ENCODE data around the gene LCAT. TPM values are rescaled to one million over a fixed set of nuclear protein-coding genes. Genes with fewer than 3 reads are reported as not detected.

The LCAT gene
- total and polyA plus RNA-seq, 8 donors = 23.9 to 37.6 (median 31.5) TPM

- peaks cover 23 to 48% of the 10 kb centered on the region in 2 donors for H3K4me1 ChIP-seq
- intact Hi-C loops (cut with DNase I) = no loop called here
- no peaks in the 10 kb centered on the region for H3K9me3 ChIP-seq
- H3K27ac ChIP-seq = peak within 1 kb of the TSS; percentile 88 to 93
- TF ChIP-seq CTCF (IDR thresholded peaks at IDR 0.05) = no peak
- H3K4me3 ChIP-seq = peak within 1 kb of the TSS; percentile 81 to 92
- DNase-seq = peak; percentile 84 to 96 (median 90)
- peak; percentile 93 for ATAC-seq
- H3K36me3 ChIP-seq = no peaks in the 10 kb centered on the region
- H3K27me3 ChIP-seq = no peaks in the 10 kb centered on the region
Observed at GRCh38 chr16:67968400-67969253, 24.7 kb upstream of the LCAT start, which contains the start of gene SLC12A4. SLC12A4 (minus strand) TSS chr16:67968637; CDS start chr16:67968553, 84 bp downstream.

GRCh38 chr16:67967958-67968399, 24.1 kb upstream of the LCAT start:
- H3K4me1 ChIP-seq = peaks cover 23 to 55% of the 10 kb centered on the region in 2 donors
- peak overlapping the region; percentile 88 to 93 for H3K27ac ChIP-seq
- ATAC-seq (peak; percentile 44), DNase-seq (peak in 2 of 4 donors; percentile 35 to 89)
- intact Hi-C loops (cut with DNase I) = no loop called here
- H3K9me3 ChIP-seq = no peaks in the 10 kb centered on the region
- no peak for TF ChIP-seq CTCF (IDR thresholded peaks at IDR 0.05)
- peak overlapping the region; percentile 81 to 92 for H3K4me3 ChIP-seq
- no peaks in the 10 kb centered on the region for H3K36me3 ChIP-seq
- H3K27me3 ChIP-seq = no peaks in the 10 kb centered on the region

- Histone ChIP-seq H3K4me3 (peak overlapping the region; percentile 81 to 92), H3K27ac (peak overlapping the region; percentile 88 to 93), H3K36me3 (peaks cover 0 to 3% of the 10 kb centered on the region in 2 donors), H3K9me3 (no peaks in the 10 kb centered on the region), H3K4me1 (peaks cover 23 to 59% of the 10 kb centered on the region in 2 donors), H3K27me3 (no peaks in the 10 kb centered on the region)
- ATAC-seq (peak; percentile 12), DNase-seq (no peak)
- no peak for TF ChIP-seq CTCF (IDR thresholded peaks at IDR 0.05)
- intact Hi-C loops (cut with DNase I) = no loop called here
Observed at GRCh38 chr16:67967183-67967957, 23.4 kb upstream of the LCAT start.

GRCh38 chr16:67966549-67967182, 22.7 kb upstream of the LCAT start:
- no peaks in the 10 kb centered on the region for H3K9me3 ChIP-seq
- TF ChIP-seq CTCF (IDR thresholded peaks at IDR 0.05) = no peak
- peak overlapping the region; percentile 53 to 88 for H3K27ac ChIP-seq
- intact Hi-C loops (cut with DNase I) = no loop called here
- H3K27me3 ChIP-seq = no peaks in the 10 kb centered on the region
- DNase-seq (peak in 2 of 4 donors; percentile 56 to 78), ATAC-seq (peak; percentile 48)
- H3K36me3 ChIP-seq = peaks cover 0 to 10% of the 10 kb centered on the region in 2 donors
- H3K4me1 ChIP-seq = peaks cover 23 to 66% of the 10 kb centered on the region in 2 donors
- H3K4me3 ChIP-seq = peak overlapping the region; percentile 81 to 92

Measured in left lung (tissue), 10 donors.